Lower lobe of right lung (tissue), 2 donors: ENCODE results near the gene SCGB1C2. TPM values are rescaled to one million over a fixed set of nuclear protein-coding genes. Genes with fewer than 3 reads are reported as not detected.

Experiments used
- ATAC-seq, 2 donors: fragments of 200-7000 bp; cut with Tn5 transposase; one replicate each; pipeline ENCODE4 v1.9.1; 2020 to 2022; ENCODE audit warnings: mild to moderate bottlenecking in 2 of 2, moderate library complexity in 2 of 2
- DNase-seq: peaks from one replicate; pipeline ENCODE4 v3.0.0-alpha.2; 2020
- H3K27ac ChIP-seq: fragments of 200-600 bp; one replicate; pipeline ENCODE4 v1.8.0; 2022
- H3K27me3 ChIP-seq: fragments of 200-600 bp; one replicate; pipeline ENCODE4 v1.8.0; 2022; ENCODE audit warnings: low read depth
- H3K36me3 ChIP-seq: fragments of 200-600 bp; one replicate; pipeline ENCODE4 v1.8.0; 2022; ENCODE audit warnings: mild to moderate bottlenecking
- H3K4me1 ChIP-seq: fragments of 200-600 bp; one replicate; pipeline ENCODE4 v1.8.0; 2022
- H3K4me3 ChIP-seq: fragments of 200-600 bp; one replicate; pipeline ENCODE4 v1.8.0; 2022; ENCODE audit warnings: mild to moderate bottlenecking
- H3K9me3 ChIP-seq: fragments of 200-600 bp; one replicate; pipeline ENCODE4 v1.8.0; 2022
- intact Hi-C: fragments of 100-400 bp; cut with DNase I; formaldehyde crosslinking; loops from one replicate; pipeline ENCODE4 v1.11.0; 2022
- total RNA-seq: library from RNA; stranded (reverse); fragmentation: NEBNext Ultra II Directional; extraction: Animal tissue kit (Norgen Biotek cat#: 25700); gene quantifications from one replicate; pipeline ENCODE4 v1.2.1, GENCODE V29; 2021
- TF ChIP-seq, protein P1 (sequence below): fragments of 200-600 bp; IDR thresholded peaks from one replicate; pipeline ENCODE4 v1.8.0; 2022; ENCODE audit warnings: antibody characterized with exemption, mild to moderate bottlenecking
- donor health status: DM: no; HTN: yes; CAD: no; lungs with severe emphysema.

SCGB1C2 gene
- total RNA-seq, 1 donor from 2014 or later, result not detected

DNA sequence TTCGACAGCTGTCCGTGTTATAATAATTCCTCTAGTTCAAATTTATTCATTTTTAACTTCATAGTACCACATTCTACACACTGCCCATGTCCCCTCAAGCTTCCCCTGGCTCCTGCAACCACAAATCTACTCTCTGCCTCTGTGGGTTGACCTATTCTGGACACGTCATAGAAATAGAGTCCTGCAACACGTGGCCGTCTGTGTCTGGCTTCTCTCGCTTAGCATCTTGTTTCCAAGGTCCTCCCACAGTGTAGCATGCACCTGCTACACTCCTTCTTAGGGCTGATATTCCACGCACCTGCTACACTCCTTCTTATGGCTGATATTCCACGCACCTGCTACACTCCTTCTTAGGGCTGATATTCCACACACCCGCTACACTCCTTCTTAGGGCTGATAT lies 16.5 kb downstream of the SCGB1C2 start:
- no peak overlapping the region for H3K27ac ChIP-seq
- ATAC-seq, result no peak
- no peak overlapping the region for H3K4me3 ChIP-seq
- TF ChIP-seq, protein P1, sequence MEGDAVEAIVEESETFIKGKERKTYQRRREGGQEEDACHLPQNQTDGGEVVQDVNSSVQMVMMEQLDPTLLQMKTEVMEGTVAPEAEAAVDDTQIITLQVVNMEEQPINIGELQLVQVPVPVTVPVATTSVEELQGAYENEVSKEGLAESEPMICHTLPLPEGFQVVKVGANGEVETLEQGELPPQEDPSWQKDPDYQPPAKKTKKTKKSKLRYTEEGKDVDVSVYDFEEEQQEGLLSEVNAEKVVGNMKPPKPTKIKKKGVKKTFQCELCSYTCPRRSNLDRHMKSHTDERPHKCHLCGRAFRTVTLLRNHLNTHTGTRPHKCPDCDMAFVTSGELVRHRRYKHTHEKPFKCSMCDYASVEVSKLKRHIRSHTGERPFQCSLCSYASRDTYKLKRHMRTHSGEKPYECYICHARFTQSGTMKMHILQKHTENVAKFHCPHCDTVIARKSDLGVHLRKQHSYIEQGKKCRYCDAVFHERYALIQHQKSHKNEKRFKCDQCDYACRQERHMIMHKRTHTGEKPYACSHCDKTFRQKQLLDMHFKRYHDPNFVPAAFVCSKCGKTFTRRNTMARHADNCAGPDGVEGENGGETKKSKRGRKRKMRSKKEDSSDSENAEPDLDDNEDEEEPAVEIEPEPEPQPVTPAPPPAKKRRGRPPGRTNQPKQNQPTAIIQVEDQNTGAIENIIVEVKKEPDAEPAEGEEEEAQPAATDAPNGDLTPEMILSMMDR, result no peak
- no peaks in the 10 kb centered on the region for H3K27me3 ChIP-seq
- no peaks in the 10 kb centered on the region for H3K9me3 ChIP-seq
- H3K4me1 ChIP-seq, result no peaks in the 10 kb centered on the region
- intact Hi-C loops, result no loop called here
- peak; percentile 2 for DNase-seq
- H3K36me3 ChIP-seq, result peaks cover 7% of the 10 kb centered on the region

DNA sequence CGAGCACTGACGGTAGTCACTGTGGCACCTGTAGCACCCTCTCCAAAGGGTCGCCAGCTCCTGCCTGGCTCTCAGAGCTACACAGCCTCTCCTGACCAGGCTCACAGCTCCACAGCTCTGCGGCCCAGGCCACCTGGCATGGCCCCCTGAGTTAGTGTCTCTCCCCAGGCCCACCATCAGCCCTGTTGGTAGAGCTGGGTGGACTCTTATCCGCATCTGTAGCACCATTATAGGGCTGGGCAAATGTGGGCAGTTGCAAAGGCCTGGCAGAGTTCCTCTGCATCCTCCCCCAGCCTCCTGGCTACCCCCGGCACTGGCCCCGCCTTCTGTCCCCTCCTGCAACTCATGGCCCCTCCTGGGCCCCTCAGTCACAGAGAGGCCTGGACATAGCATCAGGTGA lies 18.2 kb downstream of the SCGB1C2 start:
- DNase-seq, result peak; percentile 28
- intact Hi-C loops, result no loop called here

DNA sequence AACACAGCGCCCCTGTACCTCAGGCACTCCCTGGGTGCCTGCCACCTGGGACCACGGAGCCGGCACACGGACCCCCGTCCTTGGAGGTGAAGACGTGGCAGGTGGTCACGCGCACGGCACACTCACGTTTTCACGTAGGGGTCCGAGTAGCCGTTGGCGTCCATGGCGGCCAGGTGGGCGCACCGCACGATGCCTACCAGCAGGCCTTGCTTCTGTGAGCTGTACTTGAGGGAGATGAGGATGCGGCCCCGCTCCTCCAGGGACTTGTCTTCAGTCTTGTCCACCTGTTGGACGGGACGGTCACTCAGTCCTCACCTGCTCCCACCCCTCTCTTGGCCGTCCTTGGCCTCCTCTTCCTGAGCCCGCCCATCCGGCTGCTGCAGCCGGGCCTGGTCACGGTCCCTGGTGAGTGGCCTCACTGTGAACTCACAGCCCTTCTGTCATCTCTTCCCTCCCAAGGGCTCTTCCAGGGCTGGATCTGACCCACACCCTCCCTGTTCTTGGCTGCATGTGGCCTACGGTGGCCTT lies 18.8 kb downstream of the SCGB1C2 start:
- TF ChIP-seq, protein P1, result no peak
- Histone ChIP-seq H3K4me1 (no peaks in the 10 kb centered on the region), H3K36me3 (peaks cover 7% of the 10 kb centered on the region), H3K4me3 (no peak overlapping the region), H3K27me3 (no peaks in the 10 kb centered on the region), H3K9me3 (no peaks in the 10 kb centered on the region), H3K27ac (no peak overlapping the region)
- DNase-seq (peak; percentile 41), ATAC-seq (no peak)
- intact Hi-C loops, result no loop called here

More for the DNA sequence above, 18.2 kb downstream of the SCGB1C2 start:
- no peak for ATAC-seq
- TF ChIP-seq, protein P1, result no peak
- Histone ChIP-seq H3K9me3 (no peaks in the 10 kb centered on the region), H3K27me3 (no peaks in the 10 kb centered on the region), H3K36me3 (peaks cover 7% of the 10 kb centered on the region), H3K27ac (no peak overlapping the region), H3K4me3 (no peak overlapping the region), H3K4me1 (no peaks in the 10 kb centered on the region)

DNA sequence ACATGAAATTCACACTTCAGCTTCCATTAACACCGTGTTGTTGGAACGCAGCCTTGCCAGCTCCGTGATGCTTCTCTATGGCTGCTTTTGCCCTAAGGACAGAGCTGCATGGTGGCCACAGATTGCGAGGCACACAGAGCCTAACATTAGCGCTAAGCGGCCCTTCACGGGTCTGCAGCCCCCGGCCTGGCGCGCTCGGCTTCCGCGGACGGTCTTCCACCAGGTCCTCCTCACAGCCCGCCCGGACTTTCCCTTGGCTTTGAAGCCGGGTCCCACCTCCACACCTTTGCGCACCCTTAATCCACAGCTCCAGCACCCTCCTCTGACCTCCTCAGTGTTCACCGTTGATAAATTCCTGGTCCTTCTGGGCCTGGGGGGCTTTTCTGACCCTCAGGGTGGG lies 19.6 kb downstream of the SCGB1C2 start:
- DNase-seq, result no peak
- no peak overlapping the region for H3K4me3 ChIP-seq
- intact Hi-C loops, result no loop called here
- no peaks in the 10 kb centered on the region for H3K4me1 ChIP-seq
- peaks cover 7% of the 10 kb centered on the region for H3K36me3 ChIP-seq
- H3K9me3 ChIP-seq, result no peaks in the 10 kb centered on the region
- TF ChIP-seq, protein P1, result no peak
- H3K27ac ChIP-seq, result no peak overlapping the region
- no peaks in the 10 kb centered on the region for H3K27me3 ChIP-seq
- no peak for ATAC-seq

DNA sequence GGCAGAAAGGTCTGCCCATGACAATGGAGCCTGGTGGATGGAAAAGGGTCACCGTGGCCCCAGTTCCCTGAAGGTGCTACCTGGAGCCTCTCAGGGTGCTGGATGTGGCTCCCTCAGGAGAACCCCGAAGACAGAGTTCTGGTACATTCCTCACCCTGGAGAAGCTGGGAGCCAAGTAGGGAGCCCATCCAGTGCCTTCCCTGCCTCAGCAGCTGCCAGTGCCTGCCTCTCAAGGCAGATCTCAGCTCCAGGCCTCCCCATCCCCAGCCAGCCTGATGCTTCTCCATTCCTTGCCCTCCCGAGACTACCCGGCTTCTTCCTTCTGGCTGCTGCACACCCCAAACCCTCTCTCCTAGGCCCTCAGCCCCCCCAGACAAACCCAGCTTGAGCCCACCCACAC lies 20.5 kb downstream of the SCGB1C2 start:
- no peaks in the 10 kb centered on the region for H3K27me3 ChIP-seq
- no peak for ATAC-seq
- H3K4me1 ChIP-seq, result no peaks in the 10 kb centered on the region

More for the DNA sequence above, 20.5 kb downstream of the SCGB1C2 start:
- TF ChIP-seq, protein P1, result no peak
- Histone ChIP-seq H3K9me3 (no peaks in the 10 kb centered on the region), H3K4me3 (no peak overlapping the region), H3K27ac (no peak overlapping the region), H3K36me3 (peaks cover 7% of the 10 kb centered on the region)
- intact Hi-C loops, result no loop called here
- DNase-seq, result no peak
